Glomerular visceral epithelial cell (primary cell): ENCODE results near the gene CDH18.

ENCODE experiments used
- DNase-seq: peaks from one replicate; pipeline ENCODE4 v3.0.0-alpha.2; 2016; ENCODE audit errors: extremely low spot score

Gene CDH18, protein sequence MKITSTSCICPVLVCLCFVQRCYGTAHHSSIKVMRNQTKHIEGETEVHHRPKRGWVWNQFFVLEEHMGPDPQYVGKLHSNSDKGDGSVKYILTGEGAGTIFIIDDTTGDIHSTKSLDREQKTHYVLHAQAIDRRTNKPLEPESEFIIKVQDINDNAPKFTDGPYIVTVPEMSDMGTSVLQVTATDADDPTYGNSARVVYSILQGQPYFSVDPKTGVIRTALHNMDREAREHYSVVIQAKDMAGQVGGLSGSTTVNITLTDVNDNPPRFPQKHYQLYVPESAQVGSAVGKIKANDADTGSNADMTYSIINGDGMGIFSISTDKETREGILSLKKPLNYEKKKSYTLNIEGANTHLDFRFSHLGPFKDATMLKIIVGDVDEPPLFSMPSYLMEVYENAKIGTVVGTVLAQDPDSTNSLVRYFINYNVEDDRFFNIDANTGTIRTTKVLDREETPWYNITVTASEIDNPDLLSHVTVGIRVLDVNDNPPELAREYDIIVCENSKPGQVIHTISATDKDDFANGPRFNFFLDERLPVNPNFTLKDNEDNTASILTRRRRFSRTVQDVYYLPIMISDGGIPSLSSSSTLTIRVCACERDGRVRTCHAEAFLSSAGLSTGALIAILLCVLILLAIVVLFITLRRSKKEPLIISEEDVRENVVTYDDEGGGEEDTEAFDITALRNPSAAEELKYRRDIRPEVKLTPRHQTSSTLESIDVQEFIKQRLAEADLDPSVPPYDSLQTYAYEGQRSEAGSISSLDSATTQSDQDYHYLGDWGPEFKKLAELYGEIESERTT

GRCh38 chr5:19987612-19988361, at the start of gene CDH18:
CDH18 (minus strand) TSS chr5:19988200; CDS start chr5:19838986, 149,214 bp downstream.
- DNase-seq, result peak; percentile 74

GRCh38 chr5:20034717-20035116, 46.7 kb upstream of the CDH18 start:
- DNase-seq, result no peak

GRCh38 chr5:20033881-20034280, 45.9 kb upstream of the CDH18 start:
- no peak for DNase-seq

DNA sequence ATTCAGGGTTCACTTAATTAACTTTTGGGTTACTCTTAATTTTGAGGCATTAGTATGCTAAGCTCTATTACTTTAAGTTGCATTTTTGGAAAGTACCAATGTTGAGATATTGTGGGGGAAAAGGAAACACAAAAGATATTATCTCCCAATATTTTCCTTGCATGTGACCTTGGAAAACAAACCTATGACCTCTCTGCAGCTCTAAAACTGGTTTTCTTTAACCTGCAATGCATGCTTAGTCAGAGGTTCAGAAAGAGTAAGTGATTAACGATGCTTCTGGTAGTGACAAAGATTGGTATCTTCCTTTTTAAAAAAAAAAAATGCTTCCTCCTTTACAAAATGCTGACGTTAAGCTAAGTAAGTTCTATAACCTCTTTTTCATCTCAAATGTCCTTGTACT, 44.9 kb upstream of the CDH18 start:
- DNase-seq, result no peak

GRCh38 chr5:20030125-20030524, 42.1 kb upstream of the CDH18 start:
- DNase-seq, result no peak

- no peak for DNase-seq
Observed at GRCh38 chr5:20029266-20029665, 41.3 kb upstream of the CDH18 start.

DNA sequence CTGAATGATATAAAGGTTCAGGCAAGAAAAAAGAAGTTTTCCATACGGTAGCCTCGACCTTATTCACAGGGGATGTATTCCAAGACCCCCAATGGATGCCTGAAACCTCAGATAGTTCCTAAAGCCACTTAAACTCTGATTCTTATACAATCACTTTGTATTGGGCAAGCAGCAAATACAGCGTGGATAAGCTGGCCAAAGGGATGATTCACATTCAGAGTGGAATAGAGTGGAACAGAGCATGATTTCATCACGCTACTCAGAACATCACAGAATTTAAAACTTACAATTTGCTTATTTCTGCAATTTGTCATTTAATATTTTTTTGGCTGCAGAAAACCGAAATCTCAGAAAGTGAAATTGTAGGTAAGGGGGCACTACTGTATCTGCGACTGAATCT, 40.5 kb upstream of the CDH18 start:
- DNase-seq, result no peak

GRCh38 chr5:20023686-20024180, 35.7 kb upstream of the CDH18 start:
- no peak for DNase-seq

- no peak for DNase-seq
Observed at GRCh38 chr5:20020247-20020646, 32.2 kb upstream of the CDH18 start.

- no peak for DNase-seq
Observed at GRCh38 chr5:20017021-20017420, 29.0 kb upstream of the CDH18 start.

DNA sequence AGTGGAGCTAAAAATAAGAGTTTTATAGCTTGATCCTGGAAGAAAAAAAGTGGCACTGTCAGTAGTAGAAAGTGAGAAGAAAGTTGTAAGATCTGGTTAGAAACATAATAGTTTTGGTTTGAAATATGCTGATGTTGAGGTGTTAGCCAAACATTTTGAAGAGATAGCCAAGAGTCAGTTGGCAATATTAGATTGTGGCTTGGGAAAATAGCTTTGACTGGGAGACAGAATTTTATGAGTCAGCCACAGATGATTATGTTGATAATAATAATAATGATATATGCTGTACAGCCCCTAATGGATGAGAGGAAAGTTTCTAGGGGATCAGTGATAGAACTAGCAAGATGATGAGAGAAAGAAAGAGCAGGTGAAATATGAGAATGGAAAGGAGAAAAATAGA, 12.4 kb upstream of the CDH18 start:
- no peak for DNase-seq

- DNase-seq, result peak; percentile 8
Observed at GRCh38 chr5:19988457-19988856, 457 bp upstream of the CDH18 start.

DNA sequence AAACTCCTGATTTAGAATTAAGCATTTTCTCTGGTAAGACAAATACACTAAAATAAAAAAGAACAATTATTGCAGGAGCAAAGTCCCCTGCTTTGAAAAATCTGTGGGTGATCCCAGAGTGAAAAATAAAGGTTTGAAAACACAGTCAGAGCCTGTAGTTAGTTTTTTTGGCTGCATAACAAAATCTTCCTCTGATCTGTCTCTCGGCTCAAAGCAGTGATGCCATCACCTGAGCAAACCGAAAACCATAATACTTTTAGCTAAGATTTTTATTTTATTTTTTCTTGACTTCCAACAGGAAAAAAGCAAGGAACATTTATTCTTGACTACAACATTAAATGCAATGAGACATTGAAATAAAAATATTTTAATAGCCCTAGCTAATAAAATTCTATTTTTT, 1.2 kb downstream of the CDH18 start:
- DNase-seq, result no peak

DNA sequence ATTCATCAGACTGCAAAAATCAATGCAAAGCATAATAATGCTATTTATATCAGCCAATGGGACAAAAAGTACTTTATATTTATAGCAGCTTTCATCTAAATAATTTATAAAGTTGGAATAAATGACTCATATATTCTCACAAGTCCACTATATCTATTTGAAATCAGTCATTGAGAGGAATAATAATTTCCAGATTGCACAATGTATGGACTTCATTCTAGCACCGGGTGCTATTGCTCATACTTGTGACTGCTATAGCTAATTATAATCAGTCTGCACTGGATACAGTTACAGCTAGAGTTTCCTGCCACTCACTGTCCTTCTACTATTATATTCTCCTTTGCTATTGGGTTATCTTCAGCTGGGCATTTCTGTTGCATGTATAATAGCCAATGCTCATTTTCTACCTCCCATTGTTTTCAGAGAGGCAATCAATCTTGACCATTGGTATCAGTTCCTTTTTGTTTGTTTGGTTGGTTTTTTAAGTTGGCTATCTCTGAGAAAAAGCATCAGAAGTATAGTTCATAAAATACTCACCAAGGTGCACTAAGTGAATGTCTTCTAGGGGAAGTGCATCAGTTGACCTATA, 1.9 kb downstream of the CDH18 start:
- DNase-seq, result no peak

- DNase-seq, result no peak
Observed at GRCh38 chr5:19978476-19978875, 9.5 kb downstream of the CDH18 start.

DNA sequence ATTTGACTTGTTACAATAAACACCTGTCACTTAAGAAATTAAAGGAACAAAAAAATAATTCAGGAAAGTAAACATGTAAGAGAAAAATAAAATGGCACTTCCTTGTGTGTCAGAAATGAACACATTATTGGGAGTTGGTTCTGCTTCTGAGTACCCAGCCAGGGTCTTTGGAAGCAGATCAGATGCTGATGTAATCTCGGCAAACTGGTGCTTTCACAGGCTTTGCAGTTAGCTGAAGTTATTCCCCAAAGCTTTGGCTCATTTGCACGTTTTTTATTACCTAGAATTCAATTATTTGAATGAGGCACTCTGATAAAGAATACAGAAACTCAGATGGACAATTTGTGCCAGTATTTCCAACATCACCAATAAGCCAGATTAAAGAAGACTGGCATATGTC, 10.9 kb downstream of the CDH18 start:
- no peak for DNase-seq

- DNase-seq, result peak; percentile 40
Observed at GRCh38 chr5:19975795-19976194, 12.2 kb downstream of the CDH18 start.

GRCh38 chr5:19960451-19960850, 27.5 kb downstream of the CDH18 start:
- no peak for DNase-seq

- DNase-seq, result no peak
Observed at GRCh38 chr5:19959830-19960384, 28.1 kb downstream of the CDH18 start.

DNA sequence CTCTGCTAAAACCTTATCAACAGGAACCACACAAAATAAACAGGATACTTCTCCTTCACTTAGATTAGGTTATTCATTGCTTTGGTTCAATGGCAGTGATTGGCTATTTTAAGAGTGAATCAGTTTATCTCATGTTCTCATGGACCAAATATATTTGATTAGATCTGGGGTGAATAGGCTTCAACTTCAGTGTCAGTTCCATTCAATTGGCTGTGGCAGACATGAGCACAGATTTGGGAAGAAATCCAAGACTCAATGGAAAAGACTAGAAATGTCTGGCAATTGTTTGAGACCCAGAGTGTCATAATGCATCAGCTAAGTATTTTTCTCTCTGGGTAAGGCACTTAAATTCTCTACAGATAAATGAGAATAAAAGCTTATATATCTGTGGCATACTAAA, 37.1 kb downstream of the CDH18 start:
- DNase-seq, result no peak

DNA sequence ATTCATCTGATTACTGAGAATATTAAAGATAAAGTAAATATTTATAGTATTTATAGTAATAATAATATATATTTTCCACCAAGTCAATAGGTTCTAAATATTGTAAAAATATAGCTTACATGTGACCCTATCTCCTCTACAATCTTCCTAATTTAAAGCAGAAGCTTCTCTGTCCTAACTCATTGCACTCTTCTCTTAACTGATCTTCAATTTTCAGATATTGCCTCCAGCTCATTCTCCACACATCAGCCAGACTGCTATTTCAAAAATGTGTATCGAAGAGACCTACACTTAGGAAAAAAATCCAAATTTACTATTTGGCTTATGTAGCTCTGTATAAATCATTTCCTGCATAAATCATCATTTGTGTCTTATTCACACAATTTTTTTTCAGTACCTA, 47.8 kb downstream of the CDH18 start:
- no peak for DNase-seq

DNA sequence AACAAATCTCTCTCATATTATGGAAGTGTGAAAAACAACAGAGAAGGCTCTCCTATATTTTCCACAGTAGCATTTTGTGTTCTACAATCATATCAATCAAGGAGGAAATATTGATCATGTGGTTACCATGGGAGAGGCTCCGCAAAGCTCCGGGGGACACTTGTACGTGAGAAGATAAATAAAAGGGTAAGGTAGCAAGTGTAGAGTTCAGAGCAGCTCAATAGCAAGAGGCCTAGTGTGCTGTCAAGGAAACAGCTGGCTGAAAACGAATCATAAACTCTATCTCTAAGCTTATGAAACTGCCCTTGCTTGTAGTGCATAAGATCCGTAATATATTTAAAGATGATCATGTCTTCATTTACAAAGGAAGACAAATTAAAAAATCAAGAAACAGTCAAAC, 57.5 kb downstream of the CDH18 start:
- no peak for DNase-seq
